ENCODE data around the gene KIF5B. TPM values are rescaled to one million over a fixed set of nuclear protein-coding genes. Genes with fewer than 3 reads are reported as not detected.
"Not testable (repeated sequence)": the region's sequence is repeated elsewhere in the genome, so short reads cannot be mapped to it uniquely, and the experiment has no call there.

The KIF5B gene
- polyA plus RNA-seq, 1 experiment: 84.0 TPM

- POLR2A ChIA-PET: no interaction called here
- DNase-seq (ENCODE audit: low read depth, low spot score): no peak
- H3K4me3 ChIP-seq (ENCODE audit: low read depth, low read length): no peak overlapping the region
- no peaks in the 10 kb centered on the region for H3K27me3 ChIP-seq (ENCODE audit: control insufficient read depth, insufficient read depth, low read length)
- no peaks in the 10 kb centered on the region for H3K9me3 ChIP-seq (ENCODE audit: control insufficient read depth, insufficient read depth, low read length)
- CTCF ChIA-PET: no interaction called here
- no peak overlapping the region for H3K27ac ChIP-seq (ENCODE audit: low read depth, low read length)
- TF ChIP-seq, protein P1, sequence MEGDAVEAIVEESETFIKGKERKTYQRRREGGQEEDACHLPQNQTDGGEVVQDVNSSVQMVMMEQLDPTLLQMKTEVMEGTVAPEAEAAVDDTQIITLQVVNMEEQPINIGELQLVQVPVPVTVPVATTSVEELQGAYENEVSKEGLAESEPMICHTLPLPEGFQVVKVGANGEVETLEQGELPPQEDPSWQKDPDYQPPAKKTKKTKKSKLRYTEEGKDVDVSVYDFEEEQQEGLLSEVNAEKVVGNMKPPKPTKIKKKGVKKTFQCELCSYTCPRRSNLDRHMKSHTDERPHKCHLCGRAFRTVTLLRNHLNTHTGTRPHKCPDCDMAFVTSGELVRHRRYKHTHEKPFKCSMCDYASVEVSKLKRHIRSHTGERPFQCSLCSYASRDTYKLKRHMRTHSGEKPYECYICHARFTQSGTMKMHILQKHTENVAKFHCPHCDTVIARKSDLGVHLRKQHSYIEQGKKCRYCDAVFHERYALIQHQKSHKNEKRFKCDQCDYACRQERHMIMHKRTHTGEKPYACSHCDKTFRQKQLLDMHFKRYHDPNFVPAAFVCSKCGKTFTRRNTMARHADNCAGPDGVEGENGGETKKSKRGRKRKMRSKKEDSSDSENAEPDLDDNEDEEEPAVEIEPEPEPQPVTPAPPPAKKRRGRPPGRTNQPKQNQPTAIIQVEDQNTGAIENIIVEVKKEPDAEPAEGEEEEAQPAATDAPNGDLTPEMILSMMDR (IDR thresholded peaks at IDR 0.05; ENCODE audit: low read depth, low read length): no peak
Observed at GRCh38 chr10:31974434-31975124, 81.6 kb downstream of the KIF5B start.

DNA sequence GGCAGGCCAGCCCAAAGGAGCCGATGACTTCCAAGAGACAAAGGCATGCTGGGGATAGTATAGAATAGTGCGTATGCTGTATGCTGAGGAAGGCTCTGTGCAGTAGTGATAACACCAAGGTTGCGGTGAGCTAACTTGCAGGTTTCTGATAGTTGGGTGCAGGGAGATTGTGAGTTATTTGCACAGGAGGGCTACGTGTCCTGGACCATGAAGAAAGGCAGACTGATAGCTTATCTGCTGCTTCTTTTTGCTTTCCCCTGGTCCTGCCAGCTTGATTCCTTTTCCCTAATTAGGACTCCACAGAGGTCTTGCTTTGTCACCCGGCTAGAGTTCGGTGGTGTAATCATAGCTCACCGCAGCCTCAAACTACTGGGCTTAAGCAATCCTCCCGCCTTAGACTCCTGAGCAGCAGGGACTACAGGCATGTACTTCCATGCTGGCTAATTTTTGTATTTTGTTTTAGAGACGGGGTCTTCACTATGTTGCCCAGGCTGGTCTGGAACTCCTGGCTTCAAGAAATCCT is 83.6 kb downstream of the KIF5B start:
- CTCF ChIA-PET: no interaction called here
- TF ChIP-seq, protein P1 (IDR thresholded peaks at IDR 0.05; ENCODE audit: low read depth, low read length): no peak
- POLR2A ChIA-PET: no interaction called here
- Histone ChIP-seq H3K27ac (ENCODE audit: low read depth, low read length) (no peak overlapping the region), H3K27me3 (ENCODE audit: control insufficient read depth, insufficient read depth, low read length) (no peaks in the 10 kb centered on the region), H3K4me3 (ENCODE audit: low read depth, low read length) (no peak overlapping the region), H3K9me3 (ENCODE audit: control insufficient read depth, insufficient read depth, low read length) (no peaks in the 10 kb centered on the region)
- DNase-seq (ENCODE audit: low read depth, low spot score): no peak

DNA sequence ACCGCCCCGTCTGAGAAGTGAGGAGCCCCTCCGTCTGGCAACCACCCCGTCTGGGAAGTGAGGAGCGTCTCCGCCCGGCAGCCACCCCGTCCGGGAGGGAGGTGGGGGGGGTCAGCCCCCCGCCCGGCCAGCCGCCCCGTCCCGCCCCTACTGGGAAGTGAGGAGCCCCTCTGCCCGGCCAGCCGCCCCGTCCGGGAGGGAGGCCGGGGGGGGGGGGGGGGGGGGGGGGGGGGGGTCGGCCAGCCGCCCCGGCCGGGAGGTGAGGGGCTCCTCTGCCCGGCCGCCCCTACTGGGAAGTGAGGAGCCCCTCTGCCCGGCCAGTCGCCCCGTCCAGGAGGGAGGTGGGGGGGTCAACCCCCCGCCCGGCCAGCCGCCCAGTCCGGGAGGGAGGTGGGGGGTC is 86.4 kb downstream of the KIF5B start:
- H3K9me3 ChIP-seq (ENCODE audit: control insufficient read depth, insufficient read depth, low read length); DNase-seq (ENCODE audit: low read depth, low spot score); H3K27me3 ChIP-seq (ENCODE audit: control insufficient read depth, insufficient read depth, low read length); POLR2A ChIA-PET; H3K27ac ChIP-seq (ENCODE audit: low read depth, low read length); H3K4me3 ChIP-seq (ENCODE audit: low read depth, low read length); CTCF ChIA-PET: not testable (repeated sequence)

DNA sequence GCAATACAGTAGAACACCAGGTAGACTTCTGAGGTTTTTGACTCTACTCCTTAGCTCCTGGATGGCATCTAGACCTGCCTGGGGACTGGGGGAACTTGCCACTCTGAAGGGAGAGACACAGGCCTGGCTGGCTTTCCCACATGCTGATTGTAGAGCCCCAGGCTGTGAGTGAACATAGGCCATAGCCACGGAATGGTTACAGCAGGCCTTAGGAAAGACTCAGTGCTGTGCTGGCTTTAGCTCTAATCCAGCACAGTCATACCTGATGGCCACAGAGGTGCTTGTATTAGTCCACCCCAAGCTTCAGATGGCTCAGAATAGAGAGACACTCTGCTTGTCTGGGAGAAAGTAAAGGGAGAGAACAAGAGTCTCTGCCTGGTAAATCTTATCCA is 92.6 kb downstream of the KIF5B start:
- Histone ChIP-seq H3K9me3 (ENCODE audit: control insufficient read depth, insufficient read depth, low read length) (no peaks in the 10 kb centered on the region), H3K27ac (ENCODE audit: low read depth, low read length) (no peak overlapping the region), H3K4me3 (ENCODE audit: low read depth, low read length) (no peak overlapping the region), H3K27me3 (ENCODE audit: control insufficient read depth, insufficient read depth, low read length) (no peaks in the 10 kb centered on the region)
- TF ChIP-seq, protein P1 (IDR thresholded peaks at IDR 0.05; ENCODE audit: low read depth, low read length): no peak
- DNase-seq (ENCODE audit: low read depth, low spot score): no peak
- POLR2A ChIA-PET: no interaction called here
- CTCF ChIA-PET: no interaction called here

GRCh38 chr10:31962826-31963588 is 93.2 kb downstream of the KIF5B start:
- ChIA-PET CTCF (no interaction called here), POLR2A (no interaction called here)
- Histone ChIP-seq H3K27ac (ENCODE audit: low read depth, low read length) (no peak overlapping the region), H3K27me3 (ENCODE audit: control insufficient read depth, insufficient read depth, low read length) (no peaks in the 10 kb centered on the region), H3K9me3 (ENCODE audit: control insufficient read depth, insufficient read depth, low read length) (no peaks in the 10 kb centered on the region), H3K4me3 (ENCODE audit: low read depth, low read length) (no peak overlapping the region)
- TF ChIP-seq, protein P1 (IDR thresholded peaks at IDR 0.05; ENCODE audit: low read depth, low read length): no peak
- no peak for DNase-seq (ENCODE audit: low read depth, low spot score)
